HEK293 (cell line): ENCODE data around the gene MYLK4.
A peak's percentile ranks its signal among the peaks of the same experiment; 100 is the strongest.

Experiments
- CTCF ChIA-PET: fragments of 350-600 bp; formaldehyde crosslinking; extraction: SDS; loops from one replicate; lab custom pipeline; 2021; ENCODE audit warnings: antibody characterized with exemption; lab: Yijun Ruan, JAX
- POLR2A ChIA-PET: fragments of 300-600 bp; formaldehyde crosslinking; extraction: SDS; loops from one replicate; lab custom pipeline; 2020; ENCODE audit warnings: antibody characterized with exemption, inconsistent platforms; lab: Yijun Ruan, JAX
- H3K27ac ChIP-seq: fragments of 200-500 bp; sonication (Bioruptor generic); 2 replicates; pipeline ENCODE4 v1.5.1; 2014; ENCODE audit warnings: low read depth, low read length, control low read depth, inconsistent platforms; ENCODE audit errors: extremely low read depth
- H3K36me3 ChIP-seq, 2 experiments: fragments of 200-500 bp in 1 of 2; sonication (Bioruptor generic) in 1 of 2; 1 replicate in 1 of 2; 2 replicates in 1 of 2; pipeline ENCODE4 v1.5.1; 2014 to 2017; ENCODE audit warnings: inconsistent platforms in 2 of 2, low read length in 2 of 2; ENCODE audit not compliant: control insufficient read depth in 2 of 2, insufficient read depth in 1 of 2
- H3K4me1 ChIP-seq: fragments of 200-500 bp; sonication (Bioruptor generic); 2 replicates; pipeline ENCODE4 v1.5.1; 2014; ENCODE audit warnings: mild to moderate bottlenecking, low read length, inconsistent platforms; ENCODE audit not compliant: control insufficient read depth, insufficient read depth
- H3K4me3 ChIP-seq: 2 replicates; pipeline ENCODE4 v1.5.1; 2011; ENCODE audit warnings: low read depth, mild to moderate bottlenecking, control low read depth, low read length, moderate library complexity
- H3K9me3 ChIP-seq: fragments of 200-500 bp; sonication (Bioruptor generic); 2 replicates; pipeline ENCODE4 v1.5.1; 2014; ENCODE audit warnings: low read depth, low read length, inconsistent platforms; ENCODE audit not compliant: control insufficient read depth, insufficient read depth
- SETDB1 ChIP-seq: IDR thresholded peaks from one replicate; pipeline ENCODE4 v1.6.1; 2017; ENCODE audit warnings: mild to moderate bottlenecking, low read length, moderate library complexity, mixed read lengths; ENCODE audit not compliant: insufficient read length
- ZNF146 ChIP-seq: fragments of 450-650 bp; formaldehyde crosslinking; IDR thresholded peaks from 2 replicates; pipeline ENCODE4 v1.5.1; 2016; ENCODE audit warnings: missing biosample characterization, missing genetic modification characterization
- ZNF19 ChIP-seq: fragments of 450-650 bp; formaldehyde crosslinking; IDR thresholded peaks from 2 replicates; pipeline ENCODE4; 2016; ENCODE audit warnings: missing biosample characterization, missing genetic modification characterization, low read depth
- ZNF324 ChIP-seq: fragments of 450-650 bp; formaldehyde crosslinking; IDR thresholded peaks from 2 replicates; pipeline ENCODE4 v1.5.1; 2016; ENCODE audit warnings: missing biosample characterization, missing genetic modification characterization
- ZNF423 ChIP-seq: fragments of 450-650 bp; formaldehyde crosslinking; IDR thresholded peaks from 2 replicates; pipeline ENCODE4 v1.5.1; 2016; ENCODE audit warnings: missing biosample characterization, missing genetic modification characterization
- ZNF426 ChIP-seq: fragments of 450-650 bp; formaldehyde crosslinking; IDR thresholded peaks from 2 replicates; pipeline ENCODE4 v1.5.1; 2017; ENCODE audit warnings: missing biosample characterization, missing genetic modification characterization, mild to moderate bottlenecking, inconsistent platforms, moderate library complexity
- ZNF555 ChIP-seq: fragments of 450-650 bp; formaldehyde crosslinking; conservative IDR thresholded peaks from 2 replicates; pipeline ENCODE4 v1.5.1; 2017; ENCODE audit warnings: missing biosample characterization, mild to moderate bottlenecking, missing genetic modification characterization, inconsistent platforms
- ZNF580 ChIP-seq: fragments of 450-650 bp; formaldehyde crosslinking; IDR thresholded peaks from 2 replicates; pipeline ENCODE4 v1.5.1; 2016; ENCODE audit warnings: missing biosample characterization, missing genetic modification characterization
- ZNF596 ChIP-seq: fragments of 450-650 bp; IDR thresholded peaks from 2 replicates; pipeline ENCODE4 v1.5.0; 2018; ENCODE audit warnings: missing biosample characterization, mild to moderate bottlenecking, missing genetic modification characterization, moderate library complexity
- ZNF600 ChIP-seq: fragments of 450-650 bp; formaldehyde crosslinking; IDR thresholded peaks from 2 replicates; pipeline ENCODE4 v1.5.1; 2016; ENCODE audit warnings: missing biosample characterization, missing genetic modification characterization
- ZNF623 ChIP-seq: fragments of 450-650 bp; formaldehyde crosslinking; IDR thresholded peaks from 2 replicates; pipeline ENCODE4 v1.5.1; 2016; ENCODE audit warnings: missing biosample characterization, missing genetic modification characterization
- TF ChIP-seq, protein P1 (sequence below): fragments of 450-650 bp; formaldehyde crosslinking; IDR thresholded peaks from 2 replicates; pipeline ENCODE4 v1.5.1; 2016; ENCODE audit warnings: missing biosample characterization, missing genetic modification characterization, borderline replicate concordance
- TF ChIP-seq, protein P2 (sequence below): fragments of 450-650 bp; IDR thresholded peaks from 2 replicates; pipeline ENCODE4 v1.5.1; 2018; ENCODE audit warnings: missing biosample characterization, missing genetic modification characterization
- TF ChIP-seq, protein P3 (sequence below): fragments of 450-650 bp; formaldehyde crosslinking; IDR thresholded peaks from 2 replicates; pipeline ENCODE4; 2016; ENCODE audit warnings: missing biosample characterization, missing genetic modification characterization
- TF ChIP-seq, protein P4 (sequence below): fragments of 450-650 bp; formaldehyde crosslinking; IDR thresholded peaks from 2 replicates; pipeline ENCODE4 v1.5.1; 2016; ENCODE audit warnings: missing biosample characterization, missing genetic modification characterization

MYLK4 gene

DNA sequence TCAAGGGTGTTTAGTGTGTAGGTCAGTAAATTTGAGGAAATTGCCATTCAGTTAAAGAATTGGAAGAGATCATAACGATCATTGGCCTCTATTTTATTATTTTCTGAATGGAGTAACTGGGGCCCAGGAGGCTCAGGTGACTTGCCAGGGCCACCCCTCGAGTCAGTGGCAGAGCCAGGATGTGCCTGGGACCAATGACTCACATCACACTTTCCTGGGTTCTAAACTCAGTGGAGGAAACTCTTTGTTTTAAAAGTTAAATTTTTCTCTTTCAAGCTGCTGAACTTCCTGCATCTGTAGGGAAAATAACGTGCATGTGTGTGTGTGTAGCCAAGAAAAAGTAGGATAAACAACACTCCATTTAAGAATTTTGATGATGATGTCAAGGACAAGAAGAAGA, 135.5 kb downstream of the MYLK4 start (continued):
- TF ChIP-seq ZNF19 (tag by site-specific recombination), result no peak

DNA sequence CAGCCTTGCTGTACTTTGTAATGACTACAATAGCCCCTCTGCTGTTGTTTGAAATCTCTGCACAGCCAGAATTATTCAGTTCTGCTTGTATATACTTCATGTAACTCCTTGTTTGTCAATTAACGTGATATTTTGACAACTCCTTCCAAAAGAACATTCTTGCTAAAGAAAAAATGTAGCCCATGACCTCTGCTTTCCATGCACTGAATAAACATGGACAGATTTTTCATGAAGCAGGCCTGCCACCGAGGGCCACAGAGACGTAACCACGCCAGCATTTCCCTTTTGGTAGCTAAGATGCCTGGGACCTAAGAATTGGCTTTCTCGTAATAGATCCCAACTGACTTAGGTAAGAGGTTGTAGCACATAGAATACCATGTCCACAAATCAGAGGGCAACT, 135.9 kb downstream of the MYLK4 start:
- Histone ChIP-seq H3K4me1 (peaks cover 2% of the 10 kb centered on the region; the same call in 1 of the 2 replicates), H3K36me3 (no peaks in the 10 kb centered on the region), H3K4me3 (no peak overlapping the region), H3K9me3 (no peaks in the 10 kb centered on the region), H3K27ac (no peak overlapping the region)
- POLR2A ChIA-PET, result no interaction called here
- CTCF ChIA-PET, result interaction anchor here (0.6 to 0.9 kb wide), 3 partner anchors 12 to 132 kb away, joined by 3 to 4 read pairs (median 3); no protein-coding TSS in a partner anchor
- TF ChIP-seq ZNF555 (tag by site-specific recombination) (no peak), ZNF423 (no peak), ZNF324 (tag by site-specific recombination) (no peak), ZNF600 (tag by site-specific recombination) (no peak), ZNF19 (tag by site-specific recombination) (no peak), SETDB1 (no peak), ZNF426 (tag by site-specific recombination) (no peak), ZNF623 (tag by site-specific recombination) (no peak)
- TF ChIP-seq, protein P1, sequence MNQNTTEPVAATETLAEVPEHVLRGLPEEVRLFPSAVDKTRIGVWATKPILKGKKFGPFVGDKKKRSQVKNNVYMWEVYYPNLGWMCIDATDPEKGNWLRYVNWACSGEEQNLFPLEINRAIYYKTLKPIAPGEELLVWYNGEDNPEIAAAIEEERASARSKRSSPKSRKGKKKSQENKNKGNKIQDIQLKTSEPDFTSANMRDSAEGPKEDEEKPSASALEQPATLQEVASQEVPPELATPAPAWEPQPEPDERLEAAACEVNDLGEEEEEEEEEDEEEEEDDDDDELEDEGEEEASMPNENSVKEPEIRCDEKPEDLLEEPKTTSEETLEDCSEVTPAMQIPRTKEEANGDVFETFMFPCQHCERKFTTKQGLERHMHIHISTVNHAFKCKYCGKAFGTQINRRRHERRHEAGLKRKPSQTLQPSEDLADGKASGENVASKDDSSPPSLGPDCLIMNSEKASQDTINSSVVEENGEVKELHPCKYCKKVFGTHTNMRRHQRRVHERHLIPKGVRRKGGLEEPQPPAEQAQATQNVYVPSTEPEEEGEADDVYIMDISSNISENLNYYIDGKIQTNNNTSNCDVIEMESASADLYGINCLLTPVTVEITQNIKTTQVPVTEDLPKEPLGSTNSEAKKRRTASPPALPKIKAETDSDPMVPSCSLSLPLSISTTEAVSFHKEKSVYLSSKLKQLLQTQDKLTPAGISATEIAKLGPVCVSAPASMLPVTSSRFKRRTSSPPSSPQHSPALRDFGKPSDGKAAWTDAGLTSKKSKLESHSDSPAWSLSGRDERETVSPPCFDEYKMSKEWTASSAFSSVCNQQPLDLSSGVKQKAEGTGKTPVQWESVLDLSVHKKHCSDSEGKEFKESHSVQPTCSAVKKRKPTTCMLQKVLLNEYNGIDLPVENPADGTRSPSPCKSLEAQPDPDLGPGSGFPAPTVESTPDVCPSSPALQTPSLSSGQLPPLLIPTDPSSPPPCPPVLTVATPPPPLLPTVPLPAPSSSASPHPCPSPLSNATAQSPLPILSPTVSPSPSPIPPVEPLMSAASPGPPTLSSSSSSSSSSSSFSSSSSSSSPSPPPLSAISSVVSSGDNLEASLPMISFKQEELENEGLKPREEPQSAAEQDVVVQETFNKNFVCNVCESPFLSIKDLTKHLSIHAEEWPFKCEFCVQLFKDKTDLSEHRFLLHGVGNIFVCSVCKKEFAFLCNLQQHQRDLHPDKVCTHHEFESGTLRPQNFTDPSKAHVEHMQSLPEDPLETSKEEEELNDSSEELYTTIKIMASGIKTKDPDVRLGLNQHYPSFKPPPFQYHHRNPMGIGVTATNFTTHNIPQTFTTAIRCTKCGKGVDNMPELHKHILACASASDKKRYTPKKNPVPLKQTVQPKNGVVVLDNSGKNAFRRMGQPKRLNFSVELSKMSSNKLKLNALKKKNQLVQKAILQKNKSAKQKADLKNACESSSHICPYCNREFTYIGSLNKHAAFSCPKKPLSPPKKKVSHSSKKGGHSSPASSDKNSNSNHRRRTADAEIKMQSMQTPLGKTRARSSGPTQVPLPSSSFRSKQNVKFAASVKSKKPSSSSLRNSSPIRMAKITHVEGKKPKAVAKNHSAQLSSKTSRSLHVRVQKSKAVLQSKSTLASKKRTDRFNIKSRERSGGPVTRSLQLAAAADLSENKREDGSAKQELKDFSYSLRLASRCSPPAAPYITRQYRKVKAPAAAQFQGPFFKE (tag by site-specific recombination), result no peak
- TF ChIP-seq, protein P2, sequence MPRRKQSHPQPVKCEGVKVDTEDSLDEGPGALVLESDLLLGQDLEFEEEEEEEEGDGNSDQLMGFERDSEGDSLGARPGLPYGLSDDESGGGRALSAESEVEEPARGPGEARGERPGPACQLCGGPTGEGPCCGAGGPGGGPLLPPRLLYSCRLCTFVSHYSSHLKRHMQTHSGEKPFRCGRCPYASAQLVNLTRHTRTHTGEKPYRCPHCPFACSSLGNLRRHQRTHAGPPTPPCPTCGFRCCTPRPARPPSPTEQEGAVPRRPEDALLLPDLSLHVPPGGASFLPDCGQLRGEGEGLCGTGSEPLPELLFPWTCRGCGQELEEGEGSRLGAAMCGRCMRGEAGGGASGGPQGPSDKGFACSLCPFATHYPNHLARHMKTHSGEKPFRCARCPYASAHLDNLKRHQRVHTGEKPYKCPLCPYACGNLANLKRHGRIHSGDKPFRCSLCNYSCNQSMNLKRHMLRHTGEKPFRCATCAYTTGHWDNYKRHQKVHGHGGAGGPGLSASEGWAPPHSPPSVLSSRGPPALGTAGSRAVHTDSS (tag by site-specific recombination), result no peak
- TF ChIP-seq, protein P3, sequence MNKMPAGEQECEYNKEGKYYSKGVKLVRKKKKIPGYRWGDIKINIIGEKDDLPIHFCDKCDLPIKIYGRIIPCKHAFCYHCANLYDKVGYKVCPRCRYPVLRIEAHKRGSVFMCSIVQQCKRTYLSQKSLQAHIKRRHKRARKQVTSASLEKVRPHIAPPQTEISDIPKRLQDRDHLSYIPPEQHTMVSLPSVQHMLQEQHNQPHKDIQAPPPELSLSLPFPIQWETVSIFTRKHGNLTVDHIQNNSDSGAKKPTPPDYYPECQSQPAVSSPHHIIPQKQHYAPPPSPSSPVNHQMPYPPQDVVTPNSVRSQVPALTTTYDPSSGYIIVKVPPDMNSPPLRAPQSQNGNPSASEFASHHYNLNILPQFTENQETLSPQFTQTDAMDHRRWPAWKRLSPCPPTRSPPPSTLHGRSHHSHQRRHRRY (tag by site-specific recombination), result no peak

- ChIA-PET CTCF (no interaction called here), POLR2A (no interaction called here)
- TF ChIP-seq ZNF146 (tag by site-specific recombination) (peak; percentile 99), ZNF596 (tag by site-specific recombination) (no peak), ZNF580 (tag by site-specific recombination) (peak; percentile 73)
- TF ChIP-seq, protein P4, sequence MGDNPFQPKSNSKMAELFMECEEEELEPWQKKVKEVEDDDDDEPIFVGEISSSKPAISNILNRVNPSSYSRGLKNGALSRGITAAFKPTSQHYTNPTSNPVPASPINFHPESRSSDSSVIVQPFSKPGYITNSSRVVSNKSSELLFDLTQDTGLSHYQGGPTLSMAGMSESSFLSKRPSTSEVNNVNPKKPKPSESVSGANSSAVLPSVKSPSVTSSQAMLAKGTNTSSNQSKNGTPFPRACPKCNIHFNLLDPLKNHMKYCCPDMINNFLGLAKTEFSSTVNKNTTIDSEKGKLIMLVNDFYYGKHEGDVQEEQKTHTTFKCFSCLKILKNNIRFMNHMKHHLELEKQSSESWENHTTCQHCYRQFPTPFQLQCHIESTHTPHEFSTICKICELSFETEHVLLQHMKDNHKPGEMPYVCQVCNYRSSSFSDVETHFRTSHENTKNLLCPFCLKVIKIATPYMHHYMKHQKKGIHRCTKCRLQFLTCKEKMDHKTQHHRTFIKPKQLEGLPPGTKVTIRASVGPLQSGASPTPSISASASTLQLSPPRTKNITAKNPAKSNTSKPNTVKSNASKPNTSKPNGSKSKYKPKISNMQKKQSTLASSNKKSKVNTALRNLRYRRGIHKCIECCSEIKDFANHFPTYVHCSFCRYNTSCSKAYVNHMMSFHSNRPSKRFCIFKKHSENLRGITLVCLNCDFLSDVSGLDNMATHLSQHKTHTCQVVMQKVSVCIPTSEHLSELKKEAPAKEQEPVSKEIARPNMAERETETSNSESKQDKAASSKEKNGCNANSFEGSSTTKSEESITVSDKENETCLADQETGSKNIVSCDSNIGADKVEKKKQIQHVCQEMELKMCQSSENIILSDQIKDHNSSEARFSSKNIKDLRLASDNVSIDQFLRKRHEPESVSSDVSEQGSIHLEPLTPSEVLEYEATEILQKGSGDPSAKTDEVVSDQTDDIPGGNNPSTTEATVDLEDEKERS (tag by site-specific recombination), result peak; percentile 93; the same call in 1 of the 2 replicates
- Histone ChIP-seq H3K4me1 (peaks cover 2% of the 10 kb centered on the region; the same call in 1 of the 2 replicates), H3K4me3 (no peak overlapping the region), H3K36me3 (no peaks in the 10 kb centered on the region), H3K9me3 (no peaks in the 10 kb centered on the region), H3K27ac (no peak overlapping the region)
Measured at GRCh38 chr6:2614155-2614554, 136.6 kb downstream of the MYLK4 start.
